OCI-LY1 (cell line): Measurements from ENCODE around the gene TTC1.

ENCODE experiments used
- EZH2 ChIP-seq: fragments of 200-600 bp; sonication (generic), shearing (Covaris generic); IDR thresholded peaks from 2 replicates; pipeline ENCODE4 v1.8.0; 2017; ENCODE audit warnings: borderline replicate concordance, mixed run types, mild to moderate bottlenecking, antibody characterized with exemption, low read length, moderate library complexity, mixed read lengths
- TF ChIP-seq, protein P1 (sequence below): fragments of 200-600 bp; sonication (generic), shearing (Covaris generic); IDR thresholded peaks from 2 replicates; pipeline ENCODE4 v1.5.1; 2017; ENCODE audit warnings: mild to moderate bottlenecking, antibody characterized with exemption, low read length, moderate library complexity, mixed read lengths

- TF ChIP-seq, protein P1, sequence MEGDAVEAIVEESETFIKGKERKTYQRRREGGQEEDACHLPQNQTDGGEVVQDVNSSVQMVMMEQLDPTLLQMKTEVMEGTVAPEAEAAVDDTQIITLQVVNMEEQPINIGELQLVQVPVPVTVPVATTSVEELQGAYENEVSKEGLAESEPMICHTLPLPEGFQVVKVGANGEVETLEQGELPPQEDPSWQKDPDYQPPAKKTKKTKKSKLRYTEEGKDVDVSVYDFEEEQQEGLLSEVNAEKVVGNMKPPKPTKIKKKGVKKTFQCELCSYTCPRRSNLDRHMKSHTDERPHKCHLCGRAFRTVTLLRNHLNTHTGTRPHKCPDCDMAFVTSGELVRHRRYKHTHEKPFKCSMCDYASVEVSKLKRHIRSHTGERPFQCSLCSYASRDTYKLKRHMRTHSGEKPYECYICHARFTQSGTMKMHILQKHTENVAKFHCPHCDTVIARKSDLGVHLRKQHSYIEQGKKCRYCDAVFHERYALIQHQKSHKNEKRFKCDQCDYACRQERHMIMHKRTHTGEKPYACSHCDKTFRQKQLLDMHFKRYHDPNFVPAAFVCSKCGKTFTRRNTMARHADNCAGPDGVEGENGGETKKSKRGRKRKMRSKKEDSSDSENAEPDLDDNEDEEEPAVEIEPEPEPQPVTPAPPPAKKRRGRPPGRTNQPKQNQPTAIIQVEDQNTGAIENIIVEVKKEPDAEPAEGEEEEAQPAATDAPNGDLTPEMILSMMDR: no peak
- no peak for TF ChIP-seq EZH2
Measured at GRCh38 chr5:160097991-160098390, 89.1 kb downstream of the TTC1 start.
